Retina (tissue), 1 donor: Measurements from ENCODE around the gene HOXB6.

Experiments used
- DNase-seq: peaks from one replicate; pipeline ENCODE4 v3.0.0-alpha.2; 2016

Gene HOXB6

GRCh38 chr17:48551214-48551555 is 53.6 kb downstream of the HOXB6 start:
- DNase-seq: no peak

- no peak for DNase-seq
Observed at GRCh38 chr17:48550502-48551213, 54.1 kb downstream of the HOXB6 start.

- DNase-seq: no peak
Observed at GRCh38 chr17:48549914-48550501, 54.8 kb downstream of the HOXB6 start.

- peak; percentile 34 for DNase-seq
Observed at GRCh38 chr17:48549281-48549630, 55.5 kb downstream of the HOXB6 start.

GRCh38 chr17:48548523-48549280 is 56.1 kb downstream of the HOXB6 start:
- DNase-seq: peak; percentile 31

GRCh38 chr17:48547808-48548522 is 56.8 kb downstream of the HOXB6 start:
- no peak for DNase-seq

GRCh38 chr17:48546924-48547807 is 57.6 kb downstream of the HOXB6 start:
- peak; percentile 57 for DNase-seq

GRCh38 chr17:48546137-48546923 is 58.5 kb downstream of the HOXB6 start:
- DNase-seq: peak; percentile 23
